Effector memory CD4-positive, alpha-beta T cell (primary cell): ENCODE measurements around the gene SMC4.

Experiments
- DNase-seq, 3 donors: peaks; one replicate each; pipeline ENCODE4 v3.0.0-alpha.2; 2020
- H3K27ac ChIP-seq: 2 replicates; pipeline ENCODE4 v1.7.0; 2013; ENCODE audit warnings: mild to moderate bottlenecking, low read length, moderate library complexity; ENCODE audit not compliant: insufficient read depth, poor library complexity, severe bottlenecking
- H3K27me3 ChIP-seq: replicated peaks from 2 replicates; pipeline ENCODE4 v1.7.0; 2013; ENCODE audit warnings: mild to moderate bottlenecking, low read length; ENCODE audit not compliant: insufficient read depth, control insufficient read depth, poor library complexity, severe bottlenecking
- H3K36me3 ChIP-seq: 2 replicates; pipeline ENCODE4 v1.7.0; 2013; ENCODE audit warnings: mild to moderate bottlenecking, low read length, moderate library complexity; ENCODE audit not compliant: control insufficient read depth, insufficient read depth
- H3K4me1 ChIP-seq: 2 replicates; pipeline ENCODE4 v1.7.0; 2013; ENCODE audit warnings: low read length, mild to moderate bottlenecking; ENCODE audit not compliant: control insufficient read depth, insufficient read depth, poor library complexity, severe bottlenecking
- H3K4me3 ChIP-seq: 2 replicates; pipeline ENCODE4 v1.7.0; 2013; ENCODE audit warnings: low read length, low read depth, mild to moderate bottlenecking; ENCODE audit not compliant: insufficient read depth, poor library complexity, severe bottlenecking
- H3K9me3 ChIP-seq: 2 replicates; pipeline ENCODE4 v1.7.0; 2013; ENCODE audit warnings: mild to moderate bottlenecking, low read length, moderate library complexity; ENCODE audit not compliant: control insufficient read depth

Gene SMC4

DNA sequence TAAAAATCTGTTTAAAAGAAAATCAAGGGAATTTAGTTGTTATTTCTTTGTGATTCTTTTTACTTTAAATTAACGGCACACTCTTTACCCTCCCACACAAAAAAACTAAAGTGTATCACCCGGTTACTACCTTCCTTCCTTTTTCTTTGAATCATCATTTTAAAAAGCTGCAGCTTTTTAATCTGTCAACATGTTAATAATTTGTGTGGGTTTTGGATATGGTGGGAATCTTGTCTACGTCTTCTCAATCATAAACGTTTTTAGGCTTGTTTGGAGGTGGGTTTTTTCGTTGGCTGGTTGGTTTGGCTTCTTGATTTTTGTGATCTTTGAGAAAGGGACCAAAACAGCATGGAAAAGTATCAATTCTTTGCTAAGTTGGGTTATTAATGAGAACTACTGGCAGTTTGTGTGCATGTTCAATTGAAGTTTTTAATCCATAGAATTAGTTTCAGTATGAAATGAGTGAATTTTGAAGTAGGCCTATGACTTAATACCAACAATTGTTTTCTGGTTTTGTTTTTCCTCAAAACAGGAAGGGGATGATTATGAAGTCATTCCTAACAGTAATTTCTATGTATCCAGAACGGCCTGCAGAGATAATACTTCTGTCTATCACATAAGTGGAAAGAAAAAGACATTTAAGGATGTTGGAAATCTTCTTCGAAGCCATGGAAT is 4.5 kb downstream of the SMC4 start:
- Histone ChIP-seq H3K36me3 (no peaks in the 10 kb centered on the region), H3K27me3 (peaks cover 4% of the 10 kb centered on the region), H3K9me3 (no peaks in the 10 kb centered on the region), H3K27ac (no peak overlapping the region), H3K4me1 (peaks cover 7% of the 10 kb centered on the region), H3K4me3 (no peak overlapping the region)
- DNase-seq = no peak

DNA sequence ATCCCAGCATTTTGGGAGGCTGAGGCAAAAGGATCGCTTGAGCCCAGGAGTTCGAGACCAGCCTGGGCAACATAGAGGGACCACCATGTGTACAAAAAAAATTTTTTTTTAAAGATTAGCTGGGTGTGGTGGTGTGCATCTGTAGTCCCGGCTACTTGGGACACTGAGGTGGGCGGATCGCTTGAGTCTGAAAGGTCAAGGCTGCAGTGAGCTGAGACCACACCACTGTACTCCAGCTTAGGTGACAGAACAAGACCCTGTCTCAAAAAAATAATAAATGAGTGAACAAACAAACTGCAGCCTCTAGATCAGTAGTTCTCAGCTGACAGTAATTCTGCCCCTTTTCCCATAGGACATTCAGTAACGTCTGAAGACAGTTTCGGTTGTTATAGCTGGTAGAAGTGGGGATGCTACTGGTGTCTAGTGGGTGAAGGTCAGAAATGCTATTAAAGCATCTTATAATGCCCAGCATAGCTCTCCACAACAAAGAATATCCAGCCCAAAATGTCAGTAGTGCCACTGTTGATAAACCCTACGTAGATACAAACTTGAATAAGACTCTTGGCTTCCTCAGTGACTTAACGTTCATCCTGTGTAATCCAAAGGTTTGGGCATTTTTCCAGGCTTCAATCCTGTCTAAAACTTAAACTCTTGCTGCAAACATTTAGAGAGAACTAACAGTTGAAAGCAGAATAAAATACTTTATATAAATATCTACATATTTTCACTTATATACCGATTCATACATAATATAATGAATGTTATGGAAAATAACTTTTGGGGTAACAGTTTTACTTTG is 10.6 kb downstream of the SMC4 start:
- H3K4me3 ChIP-seq = no peak overlapping the region
- peaks cover 5% of the 10 kb centered on the region for H3K36me3 ChIP-seq
- H3K4me1 ChIP-seq = peaks cover 2% of the 10 kb centered on the region
- no peak for DNase-seq
- H3K27ac ChIP-seq = no peak overlapping the region
- H3K27me3 ChIP-seq = no peaks in the 10 kb centered on the region
- no peaks in the 10 kb centered on the region for H3K9me3 ChIP-seq

DNA sequence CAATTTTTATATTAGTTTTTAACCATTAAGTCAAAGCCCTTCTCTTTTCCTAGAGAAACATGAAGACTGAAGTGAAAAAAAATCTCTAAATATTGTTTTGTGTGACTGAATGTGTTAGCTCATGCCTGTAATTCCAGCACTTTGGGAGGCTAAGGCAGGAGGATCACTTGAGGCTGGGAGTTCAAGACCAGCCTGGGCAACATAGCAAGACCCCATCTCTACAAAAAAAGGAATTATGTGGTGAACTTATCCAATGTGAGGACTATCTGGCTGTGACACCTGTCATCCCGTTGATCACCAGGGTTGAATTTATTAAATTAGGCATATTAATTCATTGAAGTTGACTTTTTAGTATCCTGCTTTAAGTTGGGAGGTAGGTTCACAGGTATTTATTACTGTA is 13.0 kb downstream of the SMC4 start:
- Histone ChIP-seq H3K9me3 (no peaks in the 10 kb centered on the region), H3K27ac (no peak overlapping the region), H3K36me3 (peaks cover 10% of the 10 kb centered on the region), H3K4me3 (no peak overlapping the region), H3K27me3 (no peaks in the 10 kb centered on the region), H3K4me1 (no peaks in the 10 kb centered on the region)
- DNase-seq = no peak

DNA sequence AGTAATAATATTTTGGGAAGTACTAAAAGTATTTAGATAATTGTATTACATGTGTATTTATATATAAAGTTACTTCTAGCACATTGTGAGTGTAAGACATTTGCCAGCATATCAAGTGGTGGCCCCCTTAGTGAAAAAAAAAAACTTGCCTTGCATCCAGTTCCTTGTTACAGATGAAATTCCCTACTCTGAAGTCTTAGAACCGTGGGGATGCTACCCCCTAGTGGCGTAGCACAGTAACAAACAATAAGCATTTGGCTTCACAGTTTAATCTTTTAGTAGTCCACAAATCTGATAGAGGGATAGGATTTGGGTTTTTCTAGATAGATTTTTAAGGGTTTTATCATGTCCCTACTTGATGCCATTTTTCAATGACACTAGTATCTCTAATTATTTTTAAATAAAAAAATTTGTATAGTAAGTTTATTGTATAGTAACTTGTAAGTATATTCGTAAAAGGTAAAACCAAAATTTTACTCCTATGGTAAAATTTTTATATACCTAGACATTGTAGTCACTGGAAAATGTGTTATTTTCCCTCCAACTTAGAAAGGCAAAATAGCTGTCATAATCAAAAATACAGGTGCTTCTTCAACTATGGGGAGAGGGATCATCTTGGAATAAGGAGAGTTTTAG is 14.3 kb downstream of the SMC4 start:
- Histone ChIP-seq H3K27me3 (no peaks in the 10 kb centered on the region), H3K36me3 (peaks cover 13% of the 10 kb centered on the region), H3K9me3 (no peaks in the 10 kb centered on the region), H3K27ac (no peak overlapping the region), H3K4me3 (no peak overlapping the region), H3K4me1 (no peaks in the 10 kb centered on the region)
- peak; percentile 28 to 60 (median 40) for DNase-seq

DNA sequence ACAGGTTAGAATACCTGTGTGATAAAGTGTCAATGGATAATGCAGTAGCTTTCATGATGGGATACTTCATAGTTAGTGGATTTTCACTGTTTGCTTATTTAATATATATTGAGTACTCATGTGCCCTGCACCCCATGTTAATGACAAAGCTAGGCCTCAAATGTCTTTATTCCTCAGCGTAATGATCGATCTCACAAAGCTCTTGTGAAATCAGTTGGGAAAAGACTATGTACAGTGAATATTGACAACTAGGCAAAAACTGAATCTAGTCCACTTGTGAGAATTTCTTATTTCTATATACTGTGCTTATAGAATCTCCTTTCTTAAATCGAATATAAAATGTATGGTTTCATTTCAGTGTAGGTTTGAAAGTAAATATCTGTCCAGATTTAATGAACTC is 17.9 kb downstream of the SMC4 start:
- Histone ChIP-seq H3K9me3 (no peaks in the 10 kb centered on the region), H3K36me3 (peaks cover 11% of the 10 kb centered on the region), H3K27ac (no peak overlapping the region), H3K4me1 (no peaks in the 10 kb centered on the region), H3K27me3 (no peaks in the 10 kb centered on the region), H3K4me3 (no peak overlapping the region)
- DNase-seq = no peak

DNA sequence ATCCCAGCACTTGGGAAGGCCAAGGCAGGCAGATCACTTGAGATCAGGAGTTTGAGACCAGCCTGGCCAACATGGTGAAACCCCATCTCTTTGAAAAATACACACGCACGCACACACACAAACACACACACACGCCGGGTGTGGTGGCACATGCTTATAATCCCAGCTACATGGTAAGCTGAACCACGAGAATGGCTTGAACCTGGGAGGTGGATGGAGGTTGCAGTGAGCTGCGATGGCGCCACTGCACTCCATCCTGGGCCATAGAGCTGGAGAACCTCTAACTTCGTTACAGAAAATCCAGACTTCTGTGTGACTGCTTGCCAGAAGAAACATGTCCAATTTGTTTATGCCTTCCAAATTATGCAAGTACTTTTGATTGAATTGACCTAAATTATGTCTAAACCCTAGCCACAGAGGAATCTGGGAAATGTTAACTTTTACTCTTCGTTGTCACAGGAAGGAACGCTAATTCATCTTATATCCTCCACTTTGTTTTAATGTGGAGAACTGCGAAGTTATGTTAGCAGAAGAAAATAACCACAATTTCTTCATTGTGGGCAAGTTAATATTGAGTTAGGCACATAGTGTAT is 28.5 kb downstream of the SMC4 start:
- Histone ChIP-seq H3K36me3 (peaks cover 53% of the 10 kb centered on the region), H3K4me3 (no peak overlapping the region), H3K4me1 (no peaks in the 10 kb centered on the region), H3K27ac (no peak overlapping the region), H3K27me3 (no peaks in the 10 kb centered on the region), H3K9me3 (no peaks in the 10 kb centered on the region)
- DNase-seq = no peak

DNA sequence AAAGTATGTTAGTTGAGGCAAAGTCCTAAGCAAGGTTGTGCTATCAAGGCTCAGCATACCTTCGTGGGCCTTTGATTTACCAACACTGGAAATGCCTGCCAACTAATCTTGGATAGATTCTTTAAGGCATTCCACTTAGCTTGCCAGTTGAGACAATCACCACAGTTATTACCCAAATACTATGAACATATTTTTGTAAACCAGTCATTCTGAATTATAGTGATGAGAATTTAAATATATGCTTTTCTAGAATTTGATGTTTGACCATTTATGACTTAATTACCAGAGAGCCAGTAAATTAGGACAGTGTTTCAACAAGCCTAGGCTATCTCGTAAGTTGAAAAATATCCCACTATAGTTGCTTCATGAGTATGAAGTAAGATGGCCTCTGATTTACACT is 34.6 kb downstream of the SMC4 start:
- H3K27me3 ChIP-seq = no peaks in the 10 kb centered on the region
- no peaks in the 10 kb centered on the region for H3K9me3 ChIP-seq
- peaks cover 25% of the 10 kb centered on the region for H3K36me3 ChIP-seq
- H3K4me1 ChIP-seq = peaks cover 3% of the 10 kb centered on the region
- H3K4me3 ChIP-seq = no peak overlapping the region
- DNase-seq = no peak
- no peak overlapping the region for H3K27ac ChIP-seq

DNA sequence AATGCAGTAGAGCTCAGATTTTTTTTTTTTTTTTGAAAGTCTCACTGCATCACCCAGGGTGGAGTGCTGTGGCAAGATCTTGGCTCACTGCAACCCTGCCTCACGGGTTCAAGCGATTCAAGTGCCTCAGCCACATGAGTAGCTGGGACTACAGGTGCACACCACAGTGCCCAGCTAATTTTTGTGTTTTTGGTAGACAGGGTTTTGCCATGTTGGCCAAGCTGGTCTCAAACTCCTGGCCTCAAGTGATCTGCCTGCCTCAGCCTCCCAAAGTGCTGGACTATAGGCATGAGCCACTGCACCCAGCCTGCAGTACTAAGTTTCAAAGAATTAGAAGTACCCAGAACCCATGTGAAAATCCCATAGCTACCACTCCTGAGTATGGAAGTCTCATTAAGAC is 35.6 kb downstream of the SMC4 start:
- Histone ChIP-seq H3K9me3 (no peaks in the 10 kb centered on the region), H3K36me3 (peaks cover 25% of the 10 kb centered on the region)

DNA sequence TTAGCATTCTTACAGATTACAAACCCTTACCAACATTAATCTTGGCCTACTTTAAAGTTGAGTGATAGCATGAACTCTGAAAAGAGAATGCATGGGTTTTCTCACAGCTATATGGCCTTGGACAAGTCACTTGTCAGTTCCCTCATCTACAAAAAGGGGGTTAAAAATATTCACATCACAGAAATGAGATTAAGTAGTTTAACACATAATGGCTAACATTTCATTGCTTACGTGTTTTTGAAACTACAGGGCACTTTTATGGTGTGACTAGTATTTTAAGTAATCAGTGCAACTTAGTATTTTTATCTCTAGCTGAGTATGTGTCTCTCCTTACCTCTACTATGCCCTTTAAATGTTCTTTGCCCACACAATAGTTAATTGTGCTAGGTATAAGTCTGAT is 36.3 kb downstream of the SMC4 start:
- peaks cover 3% of the 10 kb centered on the region for H3K4me1 ChIP-seq
- H3K27ac ChIP-seq = no peak overlapping the region
- peaks cover 27% of the 10 kb centered on the region for H3K36me3 ChIP-seq
- H3K4me3 ChIP-seq = no peak overlapping the region
- no peaks in the 10 kb centered on the region for H3K27me3 ChIP-seq
- H3K9me3 ChIP-seq = no peaks in the 10 kb centered on the region
- no peak for DNase-seq

More for the DNA sequence above, 35.6 kb downstream of the SMC4 start:
- no peak for DNase-seq
- Histone ChIP-seq H3K4me1 (peaks cover 3% of the 10 kb centered on the region), H3K4me3 (no peak overlapping the region), H3K27ac (no peak overlapping the region), H3K27me3 (no peaks in the 10 kb centered on the region)

DNA sequence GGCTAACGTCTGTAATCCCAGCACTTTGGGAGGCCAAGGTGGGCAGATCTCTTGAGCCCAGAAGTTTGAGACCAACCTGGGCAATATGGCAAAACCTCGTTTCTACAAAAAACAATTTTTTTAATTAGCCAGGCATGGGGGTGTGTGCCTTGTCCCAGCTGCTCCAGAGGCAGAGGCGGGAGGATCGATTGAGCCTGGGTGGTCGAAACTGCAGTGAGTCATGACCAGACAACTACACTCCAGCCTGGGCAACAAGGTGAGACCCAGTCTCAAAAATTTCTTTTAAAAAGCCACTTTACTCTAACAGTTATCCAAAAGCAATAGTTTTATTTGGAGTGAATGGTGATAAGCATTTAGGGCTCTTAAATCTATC is 37.6 kb downstream of the SMC4 start:
- H3K9me3 ChIP-seq = no peaks in the 10 kb centered on the region
- no peaks in the 10 kb centered on the region for H3K27me3 ChIP-seq

More for the DNA sequence above, 37.6 kb downstream of the SMC4 start:
- H3K27ac ChIP-seq = peak overlapping the region; percentile 12
- H3K4me1 ChIP-seq = peaks cover 3% of the 10 kb centered on the region
- no peak for DNase-seq
- H3K4me3 ChIP-seq = no peak overlapping the region
- H3K36me3 ChIP-seq = peaks cover 18% of the 10 kb centered on the region
